GM19463 (cell line): ENCODE results near the gene COX11.

Experiments
- ATAC-seq: cut with Tn5 transposase; IDR thresholded peaks from one replicate; pipeline ENCODE4 v1.9.1; 2021; ENCODE audit warnings: mild to moderate bottlenecking, moderate library complexity; ENCODE audit not compliant: unreplicated experiment

COX11 gene

GRCh38 chr17:54968262-54968987 lies at the start of gene COX11, which contains the start of gene STXBP4:
Gene COX11, minus strand, starts transcription at chr17:54968654. Its CDS starts 8 bp downstream, at chr17:54968646.
Gene STXBP4, plus strand, starts transcription at chr17:54968765. Its CDS starts 17,455 bp downstream, at chr17:54986220.
- peak; percentile 88 for ATAC-seq

- ATAC-seq = no peak
Observed at GRCh38 chr17:55005520-55005919, 37.1 kb upstream of the COX11 start.

GRCh38 chr17:55004484-55004883 lies 36.0 kb upstream of the COX11 start:
- ATAC-seq = no peak

DNA sequence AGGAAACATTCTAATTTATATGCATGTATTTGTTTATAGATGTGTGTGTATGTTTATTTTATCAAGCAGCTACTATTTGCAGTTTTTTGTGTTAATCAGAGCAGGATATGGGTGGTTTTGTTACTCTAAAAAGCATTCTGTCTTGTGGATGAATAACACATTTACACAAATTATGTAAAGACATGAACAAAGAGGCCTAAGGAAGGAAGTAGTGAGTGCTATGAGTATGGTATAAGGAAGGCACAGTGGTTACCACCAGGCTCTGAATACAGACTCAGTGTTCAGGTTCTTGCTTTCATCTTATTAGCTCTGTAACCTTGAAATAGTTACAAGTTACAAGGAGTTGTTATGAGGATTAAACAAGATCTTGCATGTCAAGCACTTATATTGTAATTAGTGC lies 34.0 kb upstream of the COX11 start:
- no peak for ATAC-seq

- ATAC-seq = no peak
Observed at GRCh38 chr17:54996441-54996840, 28.0 kb upstream of the COX11 start.

DNA sequence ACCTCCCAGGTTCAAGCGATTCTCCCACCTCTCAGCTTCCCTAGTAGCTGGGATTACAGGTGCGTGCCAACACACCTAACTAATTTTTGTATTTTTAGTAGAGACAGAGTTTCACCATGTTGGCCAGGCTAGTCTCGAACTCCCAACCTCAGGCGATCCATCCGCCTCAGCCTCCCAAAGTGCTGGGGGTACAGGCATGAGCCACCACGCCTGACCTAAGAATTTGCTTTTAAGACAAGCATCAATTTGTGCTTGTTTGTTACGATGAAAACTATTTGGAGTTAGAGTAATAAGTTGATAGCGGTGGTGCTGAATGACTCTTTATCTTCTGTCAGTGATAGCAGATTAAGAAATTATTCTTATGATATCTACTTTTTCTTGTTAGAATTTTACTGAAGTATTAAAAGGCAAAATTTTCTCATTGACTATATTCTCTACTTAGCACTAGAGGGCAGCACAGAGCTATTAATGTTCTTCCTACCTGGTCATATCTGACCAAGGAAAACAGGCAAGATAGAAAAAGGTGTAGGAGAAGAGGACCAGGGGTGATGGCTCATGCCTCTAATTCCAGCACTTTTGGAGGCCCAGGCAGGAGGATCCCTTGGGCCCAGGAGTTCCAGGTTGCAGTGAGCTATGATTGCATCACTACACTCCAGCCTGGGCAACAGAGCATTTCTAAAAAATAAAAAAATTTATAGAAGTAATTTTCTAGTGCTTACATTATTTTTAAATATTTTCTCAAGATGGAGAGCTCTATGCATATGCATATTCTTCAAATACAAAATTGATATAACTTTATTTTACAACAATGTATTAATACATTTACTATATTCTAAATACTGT lies 24.6 kb upstream of the COX11 start:
- ATAC-seq = peak; percentile 63

- no peak for ATAC-seq
Observed at GRCh38 chr17:54991567-54991966, 23.1 kb upstream of the COX11 start.

DNA sequence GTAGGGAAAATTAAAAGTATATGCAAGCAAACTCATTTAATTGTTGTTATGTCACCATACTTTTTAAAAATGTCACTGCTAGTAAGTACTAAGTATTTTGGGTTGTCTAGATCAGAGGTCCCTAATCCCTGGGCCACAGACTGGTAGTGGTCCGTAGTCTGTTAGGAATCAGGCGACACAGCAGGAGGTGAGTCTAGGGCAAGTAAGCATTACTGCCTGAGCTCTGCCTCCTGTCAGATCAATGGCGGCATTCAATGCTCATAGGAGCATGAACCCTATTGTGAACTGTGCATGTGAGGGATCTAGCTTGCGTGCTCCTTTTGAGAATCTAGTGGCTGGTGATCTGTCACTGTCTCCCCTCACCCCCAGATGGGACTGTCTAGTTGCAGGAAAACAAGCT lies 21.7 kb upstream of the COX11 start:
- no peak for ATAC-seq

DNA sequence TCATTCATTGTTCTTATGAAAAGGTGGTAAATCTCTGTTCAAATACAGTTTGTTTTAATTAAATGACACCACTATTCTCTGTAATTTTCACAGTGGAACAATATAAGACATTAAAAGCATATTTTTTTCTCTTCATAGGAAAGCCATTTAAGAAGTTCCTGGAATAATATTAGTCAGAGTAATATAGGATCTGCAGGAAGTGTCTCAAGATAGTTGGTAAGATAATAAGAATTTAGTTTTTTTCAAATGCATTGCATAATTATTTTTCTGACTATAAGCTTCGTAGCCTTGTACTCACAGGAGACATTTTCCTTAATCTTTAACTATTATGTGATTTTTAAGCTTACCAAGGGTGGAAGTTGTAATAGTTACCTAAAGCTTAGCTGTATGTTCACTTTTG lies 17.0 kb upstream of the COX11 start:
- no peak for ATAC-seq

- ATAC-seq = peak; percentile 66
Observed at GRCh38 chr17:54983260-54983659, 14.8 kb upstream of the COX11 start.

GRCh38 chr17:54982399-54982798 lies 13.9 kb upstream of the COX11 start:
- ATAC-seq = no peak

DNA sequence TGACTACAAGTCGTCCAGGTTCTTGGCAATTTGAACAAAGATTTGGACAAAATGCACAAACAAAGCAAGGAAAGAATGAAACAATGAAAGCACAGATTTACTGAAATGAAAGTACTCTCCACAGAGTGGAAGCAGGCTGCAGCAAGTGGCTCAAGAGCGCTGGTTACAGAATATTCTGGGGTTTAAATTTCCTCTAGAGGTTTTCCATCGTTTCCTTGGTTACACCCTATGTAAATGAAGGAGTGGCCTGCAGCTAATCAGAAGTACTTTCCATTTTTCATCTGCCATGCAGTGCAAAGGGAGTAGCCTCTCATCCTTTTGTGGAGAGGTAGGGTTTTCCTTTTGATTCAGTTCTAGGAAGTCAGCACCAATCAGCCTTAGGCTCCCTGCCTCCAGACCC lies 11.9 kb upstream of the COX11 start:
- ATAC-seq = no peak

DNA sequence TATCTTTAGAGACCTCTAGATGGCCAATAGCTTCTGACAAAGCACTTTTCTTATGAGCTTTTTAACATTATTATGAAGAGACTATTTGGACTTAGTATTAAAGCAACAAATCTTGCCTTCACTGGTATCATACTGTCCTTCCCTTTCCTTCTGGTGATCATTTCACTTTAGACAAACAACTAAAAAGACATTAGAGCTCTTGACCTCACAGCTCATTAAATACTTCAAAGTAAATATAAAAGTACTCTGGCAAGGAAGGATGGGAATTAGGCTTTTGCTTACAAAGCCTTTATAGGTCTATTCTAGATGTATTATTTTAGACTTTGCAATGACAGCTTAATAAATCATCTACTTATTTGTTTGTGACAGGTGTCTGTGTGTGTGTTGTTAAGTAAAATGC lies 11.2 kb upstream of the COX11 start:
- no peak for ATAC-seq

- no peak for ATAC-seq
Observed at GRCh38 chr17:54977744-54978143, 9.3 kb upstream of the COX11 start.

GRCh38 chr17:54976316-54976715 lies 7.9 kb upstream of the COX11 start:
- ATAC-seq = no peak

- ATAC-seq = no peak
Observed at GRCh38 chr17:54974759-54975158, 6.3 kb upstream of the COX11 start.

DNA sequence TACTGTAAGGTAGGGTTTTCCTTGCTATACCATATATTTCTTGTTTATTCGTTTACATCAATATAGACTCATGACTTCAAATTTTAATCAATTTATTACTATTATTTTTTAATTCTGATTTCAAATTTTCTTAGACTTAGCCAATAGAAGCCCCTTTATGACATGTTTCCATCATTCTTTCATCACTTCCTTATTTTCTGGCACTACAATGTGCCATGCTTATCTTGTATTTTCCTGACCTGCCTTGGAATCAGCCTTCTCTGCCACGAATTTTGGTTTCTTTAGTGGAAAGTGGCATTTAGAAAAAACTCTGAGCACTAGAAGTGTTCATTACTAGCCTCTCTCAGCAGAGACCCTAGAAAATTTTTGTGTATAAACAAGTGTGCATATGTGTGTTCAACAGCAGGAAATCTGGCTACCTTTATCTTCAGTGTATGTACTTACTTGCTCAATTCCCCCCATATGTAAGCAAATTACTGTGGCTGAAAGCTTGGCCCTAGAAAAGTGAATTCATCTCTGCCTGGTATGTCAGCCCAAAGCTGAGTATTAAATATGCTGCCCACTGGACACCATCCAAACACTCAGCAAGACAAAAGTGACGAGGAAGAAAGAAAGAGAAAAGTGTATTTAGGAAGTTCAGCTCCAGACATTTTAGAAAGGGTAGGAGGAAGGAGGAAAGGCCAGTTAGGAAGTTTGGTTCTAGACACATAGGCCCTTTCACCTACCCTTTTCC lies 4.1 kb upstream of the COX11 start:
- ATAC-seq = no peak

DNA sequence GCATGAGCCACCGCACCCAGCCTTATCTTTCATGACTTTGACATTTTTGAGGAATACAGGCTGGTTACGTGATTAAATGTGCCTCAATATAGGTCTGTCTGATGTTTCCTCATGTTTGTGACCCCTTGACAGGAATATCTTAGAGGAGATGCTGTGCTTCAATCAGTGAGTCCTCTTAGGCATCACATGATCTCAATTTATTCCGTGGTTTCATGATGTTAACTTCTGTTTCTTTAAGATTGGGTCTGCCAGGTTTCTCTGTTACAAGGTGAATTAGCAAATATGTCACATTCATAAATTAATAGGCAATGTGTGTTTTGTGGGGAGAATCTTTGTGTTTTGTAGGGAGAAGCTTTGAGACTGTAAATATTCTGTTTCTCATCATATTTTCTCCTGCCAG lies 3.4 kb upstream of the COX11 start:
- ATAC-seq = no peak

DNA sequence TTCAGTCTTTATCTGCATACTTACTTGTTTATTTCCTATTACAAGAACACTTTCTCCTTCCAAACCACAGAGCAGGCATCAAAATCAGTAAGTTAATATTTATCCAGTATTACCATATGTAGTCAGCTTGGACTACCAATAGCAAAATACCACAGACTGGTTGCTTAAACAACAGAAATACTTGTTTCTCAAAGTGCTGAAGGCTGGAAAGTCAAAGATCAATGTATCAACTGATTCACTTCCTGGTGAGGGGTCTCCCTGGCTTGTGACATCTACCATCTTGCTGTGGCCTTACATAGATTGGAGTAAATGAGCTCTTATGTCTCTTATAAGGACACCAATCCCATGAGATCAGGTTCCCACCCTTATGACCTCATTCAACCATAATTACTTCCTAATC lies 2.7 kb upstream of the COX11 start:
- ATAC-seq = no peak

- ATAC-seq = no peak
Observed at GRCh38 chr17:54969658-54970572, 1.5 kb upstream of the COX11 start.

DNA sequence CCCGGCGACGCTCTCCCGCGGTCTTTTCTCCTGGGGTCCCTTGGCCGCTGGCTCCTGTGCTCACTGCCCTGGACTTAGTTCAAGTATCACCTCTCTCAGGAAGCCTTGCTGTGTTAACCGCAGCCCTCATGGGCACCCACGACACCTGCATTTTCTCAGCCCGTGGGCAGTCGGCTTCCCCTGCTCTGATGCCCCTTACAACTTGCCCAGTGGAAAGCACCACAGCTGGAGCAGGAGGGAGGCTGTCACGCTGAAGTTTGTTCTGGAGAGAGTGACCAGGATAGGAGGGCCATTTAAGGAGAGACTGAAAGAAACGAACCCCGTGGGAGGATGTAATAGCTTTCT lies 506 bp upstream of the COX11 start:
- peak; percentile 24 for ATAC-seq
